Activated CD4-positive, CD25-positive, alpha-beta regulatory T cell treated with anti-CD3 and anti-CD28 coated beads, Interleukin-2, amount 50 U/mL, for 16 hours (primary cell): Measurements from ENCODE around the gene PCED1B.
"Not testable (repeated sequence)": the region's sequence is repeated elsewhere in the genome, so short reads cannot be mapped to it uniquely, and the experiment has no call there.

ENCODE experiments used
- DNase-seq: peaks from one replicate; pipeline ENCODE4 v3.0.0-alpha.2; 2020; ENCODE audit warnings: low read depth, low spot score

Gene PCED1B, protein sequence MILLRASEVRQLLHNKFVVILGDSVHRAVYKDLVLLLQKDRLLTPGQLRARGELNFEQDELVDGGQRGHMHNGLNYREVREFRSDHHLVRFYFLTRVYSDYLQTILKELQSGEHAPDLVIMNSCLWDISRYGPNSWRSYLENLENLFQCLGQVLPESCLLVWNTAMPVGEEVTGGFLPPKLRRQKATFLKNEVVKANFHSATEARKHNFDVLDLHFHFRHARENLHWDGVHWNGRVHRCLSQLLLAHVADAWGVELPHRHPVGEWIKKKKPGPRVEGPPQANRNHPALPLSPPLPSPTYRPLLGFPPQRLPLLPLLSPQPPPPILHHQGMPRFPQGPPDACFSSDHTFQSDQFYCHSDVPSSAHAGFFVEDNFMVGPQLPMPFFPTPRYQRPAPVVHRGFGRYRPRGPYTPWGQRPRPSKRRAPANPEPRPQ

GRCh38 chr12:47079468-47079980 lies at the start of gene PCED1B, which contains the start of gene AMIGO2:
Gene PCED1B (plus strand): TSS chr12:47079621. CDS start chr12:47235064, 155,443 bp downstream.
Gene AMIGO2 (minus strand): TSS chr12:47079959. CDS start chr12:47079002, 957 bp downstream.
- DNase-seq, result no peak

DNA sequence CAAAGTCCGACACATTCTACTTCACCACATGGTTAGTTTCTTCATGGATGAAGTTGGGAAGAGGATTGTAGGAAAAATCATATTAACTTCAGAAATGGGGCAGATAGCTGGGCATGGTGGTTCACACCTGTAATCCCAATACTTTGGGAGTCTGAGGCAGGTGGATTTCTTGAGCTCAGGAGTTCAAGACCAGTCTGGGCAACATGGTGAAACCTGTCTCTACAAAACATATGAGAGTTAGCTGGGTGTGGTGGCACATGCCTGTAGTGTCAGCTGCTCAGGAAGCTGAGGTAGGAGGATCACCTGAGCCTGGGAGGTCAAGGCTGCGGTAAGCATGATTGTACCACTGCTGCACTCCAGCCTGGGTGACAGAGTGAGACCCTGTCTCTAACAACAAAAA lies 49.5 kb upstream of the PCED1B start:
- no peak for DNase-seq

DNA sequence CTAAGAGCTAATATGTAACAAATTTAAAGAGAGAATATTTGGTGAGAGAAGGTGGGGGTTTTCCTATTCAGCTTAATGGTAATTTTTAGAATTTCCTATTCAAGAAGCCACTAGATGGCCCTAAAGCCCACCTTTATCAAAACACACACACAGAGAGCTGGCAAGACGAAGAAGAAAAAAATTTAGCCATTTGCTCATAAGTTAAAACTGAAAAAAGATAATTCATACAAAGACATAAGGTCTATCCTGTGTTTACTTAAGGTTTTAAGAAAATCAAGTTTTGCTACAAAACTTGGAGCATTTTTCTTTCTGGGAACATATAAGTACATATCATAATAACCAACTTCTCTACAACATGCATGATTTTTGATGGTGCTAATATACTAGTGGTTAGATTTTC lies 46.8 kb upstream of the PCED1B start:
- DNase-seq, result no peak

GRCh38 chr12:47033081-47033480 lies 46.3 kb upstream of the PCED1B start:
- DNase-seq, result no peak

GRCh38 chr12:47033789-47034555 lies 45.4 kb upstream of the PCED1B start:
- no peak for DNase-seq

DNA sequence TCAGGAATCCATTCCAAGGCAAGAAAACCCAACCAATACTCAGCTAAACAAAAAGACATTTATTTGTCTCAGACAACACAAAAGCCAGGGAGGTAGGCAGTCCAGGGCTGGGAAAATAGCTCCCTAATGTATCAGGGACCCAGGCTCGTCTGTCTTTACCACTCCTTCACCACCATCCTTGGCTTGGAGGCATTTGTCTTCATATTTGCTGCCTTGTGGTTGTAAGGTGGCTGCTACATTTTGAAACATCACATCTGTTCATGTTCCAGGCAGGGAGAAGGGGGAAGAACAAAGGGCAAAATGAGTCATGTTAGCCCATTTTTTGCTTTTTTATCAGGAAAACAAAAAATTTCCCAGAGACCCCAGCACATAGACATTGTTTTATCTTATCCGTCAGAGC lies 44.8 kb upstream of the PCED1B start:
- DNase-seq, result no peak

- no peak for DNase-seq
Observed at GRCh38 chr12:47035484-47035883, 43.9 kb upstream of the PCED1B start.

DNA sequence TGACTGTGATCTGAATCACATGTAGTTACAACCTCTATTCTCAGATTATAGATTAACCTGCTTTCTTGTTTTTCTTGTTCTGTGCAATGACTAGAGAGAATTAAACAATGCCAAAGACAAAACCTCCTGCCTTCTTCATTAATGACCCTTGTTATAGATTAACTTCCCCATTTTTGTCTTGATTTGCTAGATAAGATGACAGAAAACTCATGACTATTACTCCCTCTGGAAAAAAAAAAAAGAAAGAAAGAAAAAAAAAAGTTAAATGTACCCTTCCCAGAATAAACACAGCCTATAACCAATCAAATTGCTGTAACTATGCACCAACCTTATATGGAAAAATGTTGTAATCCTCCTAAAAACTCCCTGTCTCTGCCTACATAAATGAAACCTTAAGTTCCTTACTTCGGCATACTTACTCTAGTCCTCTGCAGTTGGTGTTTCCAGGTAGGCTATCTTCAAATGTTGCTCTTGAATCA lies 41.1 kb upstream of the PCED1B start:
- DNase-seq, result no peak

DNA sequence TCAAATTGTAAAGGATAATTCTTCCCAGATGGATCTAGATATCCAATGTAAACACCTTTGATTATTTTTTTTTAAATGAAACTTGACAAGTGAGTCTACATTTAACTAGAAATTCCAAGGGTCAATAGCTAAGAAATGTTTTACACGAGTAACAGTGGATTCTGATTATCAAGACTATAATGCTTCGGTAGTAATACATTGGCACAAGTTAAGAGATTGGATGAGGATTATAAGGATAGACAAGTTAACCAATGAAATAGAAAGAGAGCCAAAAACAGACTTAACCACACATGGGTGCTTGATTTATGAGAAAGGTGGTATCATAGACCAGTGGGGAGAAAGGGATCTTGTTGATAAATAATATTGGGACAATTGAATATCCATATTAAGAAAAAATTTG lies 40.3 kb upstream of the PCED1B start:
- no peak for DNase-seq

- no peak for DNase-seq
Observed at GRCh38 chr12:47039756-47040155, 39.7 kb upstream of the PCED1B start.

- no peak for DNase-seq
Observed at GRCh38 chr12:47041327-47041726, 38.1 kb upstream of the PCED1B start.

- no peak for DNase-seq
Observed at GRCh38 chr12:47048541-47048940, 30.9 kb upstream of the PCED1B start.

DNA sequence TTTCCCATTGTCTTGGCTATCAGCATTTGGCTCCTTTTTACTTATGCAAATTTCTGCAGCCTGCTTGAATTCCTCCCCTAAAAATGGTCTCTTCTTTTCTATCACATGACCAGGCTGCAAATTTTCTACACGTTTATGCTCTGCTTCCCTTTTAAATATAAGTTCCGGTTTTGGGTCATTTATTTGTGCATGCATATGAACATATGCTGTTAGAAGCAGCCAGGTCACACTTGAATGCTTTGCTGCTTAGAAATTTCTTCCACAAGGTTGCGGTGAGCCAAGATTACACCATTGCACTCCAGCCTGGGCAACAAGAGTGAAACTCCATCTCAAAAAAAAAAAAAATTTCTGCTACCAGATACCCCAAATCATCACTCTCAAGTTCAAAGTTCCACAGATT lies 28.1 kb upstream of the PCED1B start:
- not testable (repeated sequence) for DNase-seq

DNA sequence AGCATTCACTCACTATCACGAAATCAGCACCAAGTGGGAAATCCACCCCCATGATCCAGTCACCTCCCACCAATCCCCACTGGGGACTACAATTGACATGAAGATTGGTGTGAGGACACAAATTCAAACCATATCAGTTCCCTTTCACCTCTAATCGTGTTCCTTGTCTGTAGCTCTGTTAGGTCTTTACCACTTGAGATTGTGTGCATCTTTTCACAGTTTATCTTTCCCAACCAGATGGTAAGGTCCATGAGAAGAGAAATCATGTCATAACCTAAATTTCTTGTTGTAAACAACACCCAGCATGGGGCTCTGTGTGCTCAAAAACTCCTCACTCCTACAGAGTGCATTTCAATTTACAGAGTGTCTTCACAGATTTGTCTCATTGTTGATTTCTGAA lies 27.1 kb upstream of the PCED1B start:
- DNase-seq, result no peak

DNA sequence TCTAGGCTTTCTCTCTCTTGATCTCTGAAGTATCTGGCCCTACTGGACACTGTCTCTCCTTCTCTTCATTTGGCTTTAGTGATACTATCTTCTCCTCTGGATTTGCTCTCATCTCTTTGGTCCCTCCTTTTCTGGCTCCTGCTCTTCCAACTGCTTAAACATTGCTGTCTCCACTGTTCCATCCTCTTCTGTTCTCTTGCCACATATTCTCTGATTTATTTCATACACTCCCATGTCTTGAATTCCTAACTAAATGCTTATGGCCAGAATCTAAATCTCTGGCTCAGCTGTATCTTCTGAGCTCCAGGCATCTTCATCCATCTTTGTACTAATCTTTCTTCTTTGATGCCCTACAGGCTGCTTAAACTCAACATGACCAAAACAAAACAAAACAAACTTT lies 25.5 kb upstream of the PCED1B start:
- DNase-seq, result no peak

GRCh38 chr12:47054659-47055058 lies 24.8 kb upstream of the PCED1B start:
- DNase-seq, result no peak

GRCh38 chr12:47055856-47056255 lies 23.6 kb upstream of the PCED1B start:
- DNase-seq, result not testable (repeated sequence)

DNA sequence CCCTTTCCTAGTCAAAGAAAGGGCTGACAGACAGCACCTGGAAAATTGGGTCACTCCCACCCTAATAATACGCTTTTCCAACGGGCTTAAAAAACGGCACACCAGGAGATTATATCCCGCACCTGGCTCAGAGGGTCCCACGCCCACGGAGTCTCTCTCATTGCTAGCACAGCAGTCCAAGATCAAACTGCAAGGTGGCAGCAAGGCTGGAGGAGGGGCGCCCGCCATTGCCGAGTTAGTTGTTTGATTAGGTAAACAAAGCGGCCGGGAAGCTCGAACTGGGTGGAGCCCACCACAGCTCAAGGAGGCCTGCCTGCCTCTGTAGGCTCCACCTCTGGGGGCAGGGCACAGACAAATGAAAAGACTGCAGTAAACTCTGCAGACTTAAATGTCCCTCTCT lies 22.5 kb upstream of the PCED1B start:
- DNase-seq, result not testable (repeated sequence)

DNA sequence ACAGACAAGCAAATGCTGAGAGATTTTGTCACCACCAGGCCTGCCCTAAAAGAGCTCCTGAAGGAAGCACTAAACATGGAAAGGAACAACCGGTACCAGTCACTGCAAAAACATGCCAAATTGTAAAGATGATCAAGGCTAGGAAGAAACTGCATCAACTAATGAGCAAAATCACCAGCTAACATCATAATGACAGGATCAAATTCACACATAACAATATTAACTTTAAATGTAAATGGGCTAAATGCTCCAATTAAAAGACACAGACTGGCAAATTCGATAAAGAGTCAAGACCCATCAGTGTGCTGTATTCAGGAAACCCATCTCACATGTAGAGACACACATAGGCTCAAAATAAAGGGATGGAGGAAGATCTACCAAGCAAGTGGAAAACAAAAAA lies 20.8 kb upstream of the PCED1B start:
- DNase-seq, result not testable (repeated sequence)

GRCh38 chr12:47065546-47065945 lies 13.9 kb upstream of the PCED1B start:
- DNase-seq, result no peak

DNA sequence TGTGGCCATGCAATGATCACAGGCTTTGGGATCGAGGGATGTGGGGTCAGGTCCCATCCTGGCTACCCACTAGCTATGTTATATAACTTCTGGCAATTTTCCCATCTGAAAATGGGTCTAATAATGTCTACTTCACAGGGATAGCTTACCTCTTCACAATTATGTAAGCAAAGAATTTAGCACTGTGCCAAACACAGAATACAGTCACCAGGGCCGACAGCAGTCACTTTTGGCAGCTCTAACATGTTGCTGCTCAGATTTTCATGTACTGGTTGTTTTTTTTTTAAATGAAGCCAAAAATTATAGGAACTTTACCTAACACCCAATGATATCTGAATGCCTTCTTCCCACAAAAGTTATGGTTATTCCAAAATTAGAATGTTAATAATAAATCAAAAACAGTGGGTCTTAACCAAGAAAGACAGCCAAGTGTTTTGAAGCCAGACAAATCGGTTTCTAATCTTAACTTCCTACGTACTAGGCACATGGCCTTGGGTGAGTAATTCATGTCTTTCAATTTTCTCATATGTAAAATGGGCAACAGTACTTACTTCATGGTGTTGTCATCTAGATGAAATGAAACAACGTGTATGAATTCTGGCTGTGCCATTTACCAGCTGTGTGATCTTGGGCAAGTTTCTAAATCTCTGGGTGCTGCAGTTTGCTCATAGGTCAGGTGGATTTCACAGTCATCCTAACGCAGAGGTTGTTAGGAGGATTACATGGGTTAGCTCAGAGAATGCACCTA lies 13.0 kb upstream of the PCED1B start:
- DNase-seq, result no peak

DNA sequence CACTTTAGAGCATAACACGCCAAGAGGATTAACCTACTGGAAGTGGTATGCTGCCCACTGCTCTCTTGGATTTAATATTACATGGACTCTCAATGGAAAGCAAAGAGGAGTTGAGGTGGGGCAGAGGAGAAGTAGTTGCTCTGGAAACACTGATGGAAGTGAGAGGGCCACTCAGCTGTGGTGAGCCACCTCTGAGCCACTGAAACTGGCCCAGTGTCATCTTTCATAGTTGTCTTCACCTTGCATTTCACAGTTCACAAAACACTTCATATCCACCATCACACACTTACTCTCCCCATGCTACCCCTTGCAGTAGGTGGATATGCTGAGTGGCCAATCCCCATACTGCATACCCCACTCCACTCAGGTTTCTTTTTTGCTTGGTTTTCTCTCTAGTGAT lies 12.2 kb upstream of the PCED1B start:
- DNase-seq, result no peak
